Neural cell (in vitro differentiated cells): Measurements from ENCODE around the gene PRRT2.
"Not testable (repeated sequence)": the region's sequence is repeated elsewhere in the genome, so short reads cannot be mapped to it uniquely, and the experiment has no call there.

Experiments
- EP300 ChIP-seq: fragments of 450-650 bp; conservative IDR thresholded peaks from 2 replicates; pipeline ENCODE4 v1.6.1; 2014; ENCODE audit warnings: antibody characterized with exemption, mild to moderate bottlenecking, moderate library complexity; ENCODE audit not compliant: poor library complexity, severe bottlenecking
- MXI1 ChIP-seq: fragments of 450-650 bp; conservative IDR thresholded peaks from 2 replicates; pipeline ENCODE4 v1.6.1; 2014; ENCODE audit warnings: antibody characterized with exemption, mild to moderate bottlenecking; ENCODE audit not compliant: poor library complexity, severe bottlenecking
- TAF1 ChIP-seq: IDR thresholded peaks from 2 replicates; pipeline ENCODE4 v1.6.1; 2012; ENCODE audit warnings: low read depth
- TF ChIP-seq, protein P1 (sequence below): fragments of 450-650 bp; IDR thresholded peaks from 2 replicates; pipeline ENCODE4 v1.5.1; 2014; ENCODE audit warnings: antibody characterized with exemption, mild to moderate bottlenecking, moderate library complexity; ENCODE audit not compliant: poor library complexity, severe bottlenecking

GRCh38 chr16:29793153-29793552 lies 18.8 kb upstream of the PRRT2 start:
- TF ChIP-seq, protein P1, sequence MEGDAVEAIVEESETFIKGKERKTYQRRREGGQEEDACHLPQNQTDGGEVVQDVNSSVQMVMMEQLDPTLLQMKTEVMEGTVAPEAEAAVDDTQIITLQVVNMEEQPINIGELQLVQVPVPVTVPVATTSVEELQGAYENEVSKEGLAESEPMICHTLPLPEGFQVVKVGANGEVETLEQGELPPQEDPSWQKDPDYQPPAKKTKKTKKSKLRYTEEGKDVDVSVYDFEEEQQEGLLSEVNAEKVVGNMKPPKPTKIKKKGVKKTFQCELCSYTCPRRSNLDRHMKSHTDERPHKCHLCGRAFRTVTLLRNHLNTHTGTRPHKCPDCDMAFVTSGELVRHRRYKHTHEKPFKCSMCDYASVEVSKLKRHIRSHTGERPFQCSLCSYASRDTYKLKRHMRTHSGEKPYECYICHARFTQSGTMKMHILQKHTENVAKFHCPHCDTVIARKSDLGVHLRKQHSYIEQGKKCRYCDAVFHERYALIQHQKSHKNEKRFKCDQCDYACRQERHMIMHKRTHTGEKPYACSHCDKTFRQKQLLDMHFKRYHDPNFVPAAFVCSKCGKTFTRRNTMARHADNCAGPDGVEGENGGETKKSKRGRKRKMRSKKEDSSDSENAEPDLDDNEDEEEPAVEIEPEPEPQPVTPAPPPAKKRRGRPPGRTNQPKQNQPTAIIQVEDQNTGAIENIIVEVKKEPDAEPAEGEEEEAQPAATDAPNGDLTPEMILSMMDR, result not testable (repeated sequence)
- TF ChIP-seq EP300, TAF1, MXI1: not testable (repeated sequence)
